Vagina (tissue), 2 donors: Measurements from ENCODE around the gene PRR14. TPM values are rescaled to one million over a fixed set of nuclear protein-coding genes. Genes with fewer than 3 reads are reported as not detected.

Experiments used
- DNase-seq, 2 donors: peaks; one replicate each; pipeline ENCODE4 v3.0.0-alpha.2; 2017; ENCODE audit errors: extremely low spot score in 2 of 2
- H3K27ac ChIP-seq: fragments of 200-600 bp; sonication (generic); one replicate; pipeline ENCODE4 v1.5.1; 2019
- H3K27me3 ChIP-seq: fragments of 200-600 bp; sonication (generic); one replicate; pipeline ENCODE4 v1.5.1; 2019
- H3K36me3 ChIP-seq, 2 donors: fragments of 200-600 bp; sonication (generic); one replicate each; pipeline ENCODE4 v1.5.1; 2017 to 2019
- H3K4me1 ChIP-seq: fragments of 200-600 bp; sonication (generic); one replicate; pipeline ENCODE4 v1.5.1; 2019
- H3K4me3 ChIP-seq, 2 donors: fragments of 200-600 bp; sonication (generic); 1 replicate in 1 of 2; 2 replicates in 1 of 2; pipeline ENCODE4 v1.5.1; 2016 to 2019
- H3K9me3 ChIP-seq: fragments of 200-600 bp; sonication (generic); one replicate; pipeline ENCODE4 v1.5.1; 2019
- POLR2A ChIP-seq, 2 donors: fragments of 450-650 bp; IDR thresholded peaks; one replicate each; pipeline ENCODE4 v1.6.1; 2017; ENCODE audit warnings: antibody characterized with exemption in 2 of 2, mild to moderate bottlenecking in 2 of 2, moderate library complexity in 2 of 2
- POLR2AphosphoS5 ChIP-seq, 2 donors: sonication (generic); formaldehyde crosslinking; IDR thresholded peaks; one replicate each; pipeline ENCODE4 v1.9.0; 2017; ENCODE audit warnings: antibody characterized with exemption in 2 of 2, mild to moderate bottlenecking in 2 of 2, low read depth in 1 of 2; ENCODE audit not compliant: insufficient read depth in 1 of 2
- intact Hi-C: fragments of 100-400 bp; cut with DNase I; formaldehyde crosslinking; loops from one replicate; pipeline ENCODE4 v1.15.1; 2023
- total RNA-seq: library from RNA; depleted of rRNA; stranded (reverse); fragments of >200 nt; gene quantifications from one replicate; pipeline ENCODE4 v1.2.3, GENCODE V29; 2016
- TF ChIP-seq, protein P1 (sequence below), 3 experiments: fragments of 450-650 bp in 2 of 3; fragments of 200-600 bp in 1 of 3; sonication (generic) in 1 of 3; IDR thresholded peaks; one replicate each; pipeline ENCODE4 v1.5.1; 2017 to 2019; ENCODE audit warnings: antibody characterized with exemption in 3 of 3, mild to moderate bottlenecking in 2 of 3, moderate library complexity in 2 of 3

Gene PRR14
- total RNA-seq, result 60.4 TPM

- intact Hi-C loops, result no loop called here
- Histone ChIP-seq H3K9me3 (no peaks in the 10 kb centered on the region), H3K27me3 (no peaks in the 10 kb centered on the region), H3K4me3 (peak within 1 kb of the TSS; percentile 87 to 97), H3K27ac (peak within 1 kb of the TSS; percentile 96), H3K4me1 (peaks cover 25% of the 10 kb centered on the region), H3K36me3 (peaks cover 0 to 31% of the 10 kb centered on the region in 2 donors)
- TF ChIP-seq POLR2AphosphoS5 (IDR thresholded peaks at IDR 0.05; ENCODE audit: insufficient read depth in 1 of 2, low read depth in 1 of 2) (peak; percentile 91 to 97), POLR2A (IDR thresholded peaks at IDR 0.05) (peak in 1 of 2 donors; percentile 19)
- TF ChIP-seq, protein P1, sequence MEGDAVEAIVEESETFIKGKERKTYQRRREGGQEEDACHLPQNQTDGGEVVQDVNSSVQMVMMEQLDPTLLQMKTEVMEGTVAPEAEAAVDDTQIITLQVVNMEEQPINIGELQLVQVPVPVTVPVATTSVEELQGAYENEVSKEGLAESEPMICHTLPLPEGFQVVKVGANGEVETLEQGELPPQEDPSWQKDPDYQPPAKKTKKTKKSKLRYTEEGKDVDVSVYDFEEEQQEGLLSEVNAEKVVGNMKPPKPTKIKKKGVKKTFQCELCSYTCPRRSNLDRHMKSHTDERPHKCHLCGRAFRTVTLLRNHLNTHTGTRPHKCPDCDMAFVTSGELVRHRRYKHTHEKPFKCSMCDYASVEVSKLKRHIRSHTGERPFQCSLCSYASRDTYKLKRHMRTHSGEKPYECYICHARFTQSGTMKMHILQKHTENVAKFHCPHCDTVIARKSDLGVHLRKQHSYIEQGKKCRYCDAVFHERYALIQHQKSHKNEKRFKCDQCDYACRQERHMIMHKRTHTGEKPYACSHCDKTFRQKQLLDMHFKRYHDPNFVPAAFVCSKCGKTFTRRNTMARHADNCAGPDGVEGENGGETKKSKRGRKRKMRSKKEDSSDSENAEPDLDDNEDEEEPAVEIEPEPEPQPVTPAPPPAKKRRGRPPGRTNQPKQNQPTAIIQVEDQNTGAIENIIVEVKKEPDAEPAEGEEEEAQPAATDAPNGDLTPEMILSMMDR (IDR thresholded peaks at IDR 0.05), result peak in 2 of 3 experiments; percentile 13 to 59
- DNase-seq, result peak; percentile 99 to 100
Observed at GRCh38 chr16:30650369-30651123, at the start of gene PRR14. TSS of gene PRR14 (plus strand) at chr16:30650960. CDS start at chr16:30651646, 686 bp downstream.

- Histone ChIP-seq H3K4me1 (peaks cover 21% of the 10 kb centered on the region), H3K9me3 (no peaks in the 10 kb centered on the region), H3K27ac (peak overlapping the region; percentile 20), H3K36me3 (peaks cover 0 to 44% of the 10 kb centered on the region in 2 donors), H3K4me3 (no peak overlapping the region), H3K27me3 (no peaks in the 10 kb centered on the region)
- no peak for DNase-seq
- no peak for TF ChIP-seq POLR2AphosphoS5 (IDR thresholded peaks at IDR 0.05; ENCODE audit: insufficient read depth in 1 of 2, low read depth in 1 of 2)
- TF ChIP-seq, protein P1 (IDR thresholded peaks at IDR 0.05), result no peak
- no peak for TF ChIP-seq POLR2A (IDR thresholded peaks at IDR 0.05)
- intact Hi-C loops, result no loop called here
Observed at GRCh38 chr16:30601966-30602365, 48.8 kb upstream of the PRR14 start.

- Histone ChIP-seq H3K4me1 (peaks cover 22% of the 10 kb centered on the region), H3K9me3 (no peaks in the 10 kb centered on the region), H3K4me3 (no peak overlapping the region), H3K27ac (no peak overlapping the region), H3K27me3 (no peaks in the 10 kb centered on the region), H3K36me3 (peaks cover 0 to 50% of the 10 kb centered on the region in 2 donors)
- DNase-seq, result no peak
- intact Hi-C loops, result no loop called here
- TF ChIP-seq POLR2A (IDR thresholded peaks at IDR 0.05), result no peak
- TF ChIP-seq POLR2AphosphoS5 (IDR thresholded peaks at IDR 0.05; ENCODE audit: insufficient read depth in 1 of 2, low read depth in 1 of 2), result no peak
- TF ChIP-seq, protein P1 (IDR thresholded peaks at IDR 0.05), result no peak
Observed at GRCh38 chr16:30602616-30603277, 48.0 kb upstream of the PRR14 start.

- Histone ChIP-seq H3K27me3 (no peaks in the 10 kb centered on the region), H3K4me1 (peaks cover 34% of the 10 kb centered on the region), H3K27ac (no peak overlapping the region), H3K36me3 (peaks cover 0 to 54% of the 10 kb centered on the region in 2 donors), H3K9me3 (no peaks in the 10 kb centered on the region), H3K4me3 (no peak overlapping the region)
- no peak for DNase-seq
- intact Hi-C loops, result no loop called here
- TF ChIP-seq POLR2A (IDR thresholded peaks at IDR 0.05) (no peak), POLR2AphosphoS5 (IDR thresholded peaks at IDR 0.05; ENCODE audit: insufficient read depth in 1 of 2, low read depth in 1 of 2) (no peak)
- TF ChIP-seq, protein P1 (IDR thresholded peaks at IDR 0.05), result no peak
Observed at GRCh38 chr16:30603945-30604315, 46.8 kb upstream of the PRR14 start.
